ENCODE results near the gene ADAP1. TPM values are rescaled to one million over a fixed set of nuclear protein-coding genes. Genes with fewer than 3 reads are reported as not detected.

Gene ADAP1
- total and polyA plus RNA-seq, 2 donors from 2014 or later, result 36.4 to 48.2 TPM

- Histone ChIP-seq H3K4me3 (ENCODE audit: low read length in 3 of 3) (no peak overlapping the region), H3K9me3 (ENCODE audit: control insufficient read depth in 2 of 3, insufficient read depth in 1 of 3, low read length in 3 of 3) (no peaks in the 10 kb centered on the region), H3K36me3 (ENCODE audit: control insufficient read depth in 2 of 3, insufficient read depth in 3 of 3, low read length in 3 of 3) (no peaks in the 10 kb centered on the region), H3K27ac (ENCODE audit: low read depth in 2 of 2, low read length in 2 of 2) (no peak overlapping the region), H3K4me1 (ENCODE audit: control insufficient read depth in 2 of 3, insufficient read depth in 2 of 3, low read depth in 1 of 3, low read length in 3 of 3) (peaks cover 0 to 6% (median 5%) of the 10 kb centered on the region in 3 donors), H3K9ac (ENCODE audit: low read length in 3 of 3) (no peak overlapping the region), H3K27me3 (ENCODE audit: control insufficient read depth, insufficient read depth, low read length) (no peaks in the 10 kb centered on the region)
- no peak for FAIRE-seq
- intact Hi-C loops (cut with DNase I), result no loop called here
- peak in 2 of 5 donors; percentile 37 to 52 for DNase-seq
- no peak for TF ChIP-seq CTCF (IDR thresholded peaks at IDR 0.05; ENCODE audit: borderline replicate concordance, extremely low read depth, insufficient read depth)
Observed at GRCh38 chr7:921071-921461, 33.4 kb downstream of the ADAP1 start.

GRCh38 chr7:920351-921070 lies 34.0 kb downstream of the ADAP1 start:
- peaks cover 0 to 8% (median 5%) of the 10 kb centered on the region in 3 donors for H3K4me1 ChIP-seq (ENCODE audit: control insufficient read depth in 2 of 3, insufficient read depth in 2 of 3, low read depth in 1 of 3, low read length in 3 of 3)
- TF ChIP-seq CTCF (IDR thresholded peaks at IDR 0.05; ENCODE audit: borderline replicate concordance, extremely low read depth, insufficient read depth), result no peak
- H3K36me3 ChIP-seq (ENCODE audit: control insufficient read depth in 2 of 3, insufficient read depth in 3 of 3, low read length in 3 of 3), result no peaks in the 10 kb centered on the region
- no peaks in the 10 kb centered on the region for H3K9me3 ChIP-seq (ENCODE audit: control insufficient read depth in 2 of 3, insufficient read depth in 1 of 3, low read length in 3 of 3)
- no peaks in the 10 kb centered on the region for H3K27me3 ChIP-seq (ENCODE audit: control insufficient read depth, insufficient read depth, low read length)
- no peak overlapping the region for H3K4me3 ChIP-seq (ENCODE audit: low read length in 3 of 3)
- no peak overlapping the region for H3K9ac ChIP-seq (ENCODE audit: low read length in 3 of 3)
- FAIRE-seq (no peak), DNase-seq (peak in 2 of 5 donors; percentile 37 to 75)
- H3K27ac ChIP-seq (ENCODE audit: low read depth in 2 of 2, low read length in 2 of 2), result no peak overlapping the region
- intact Hi-C loops (cut with DNase I), result no loop called here

GRCh38 chr7:919924-920341 lies 34.5 kb downstream of the ADAP1 start:
- no peak overlapping the region for H3K27ac ChIP-seq (ENCODE audit: low read depth in 2 of 2, low read length in 2 of 2)
- no peak for TF ChIP-seq CTCF (IDR thresholded peaks at IDR 0.05; ENCODE audit: borderline replicate concordance, extremely low read depth, insufficient read depth)
- no peaks in the 10 kb centered on the region for H3K9me3 ChIP-seq (ENCODE audit: control insufficient read depth in 2 of 3, insufficient read depth in 1 of 3, low read length in 3 of 3)
- no peak overlapping the region for H3K9ac ChIP-seq (ENCODE audit: low read length in 3 of 3)
- FAIRE-seq, result no peak
- intact Hi-C loops (cut with DNase I), result no loop called here
- no peaks in the 10 kb centered on the region for H3K27me3 ChIP-seq (ENCODE audit: control insufficient read depth, insufficient read depth, low read length)
- peak in 2 of 5 donors; percentile 33 to 65 for DNase-seq
- H3K4me1 ChIP-seq (ENCODE audit: control insufficient read depth in 2 of 3, insufficient read depth in 2 of 3, low read depth in 1 of 3, low read length in 3 of 3), result peaks cover 0 to 13% (median 5%) of the 10 kb centered on the region in 3 donors
- H3K36me3 ChIP-seq (ENCODE audit: control insufficient read depth in 2 of 3, insufficient read depth in 3 of 3, low read length in 3 of 3), result no peaks in the 10 kb centered on the region
- H3K4me3 ChIP-seq (ENCODE audit: low read length in 3 of 3), result no peak overlapping the region
